Measurements from ENCODE around the gene EFCAB6.

The EFCAB6 gene

GRCh38 chr22:43642319-43643206 lies 169.5 kb downstream of the EFCAB6 start:
- no peak for TF ChIP-seq JUND (IDR thresholded peaks at IDR 0.05; ENCODE audit: low read depth)
- in situ Hi-C loops (cut with HindIII; ENCODE audit: low pct_unique_long_range_greater_than_20kb, low sequenced_read_pairs), result no loop called here
- no peak for DNase-seq (ENCODE audit: low read depth in 1 of 2, low spot score in 1 of 2)

GRCh38 chr22:43639228-43639948 lies 172.7 kb downstream of the EFCAB6 start:
- in situ Hi-C loops (cut with HindIII; ENCODE audit: low pct_unique_long_range_greater_than_20kb, low sequenced_read_pairs), result no loop called here
- TF ChIP-seq JUND (IDR thresholded peaks at IDR 0.05; ENCODE audit: low read depth), result no peak
- no peak for DNase-seq (ENCODE audit: low read depth in 1 of 2, low spot score in 1 of 2)

GRCh38 chr22:43637275-43638260 lies 174.5 kb downstream of the EFCAB6 start:
- TF ChIP-seq JUND (IDR thresholded peaks at IDR 0.05; ENCODE audit: low read depth), result no peak
- DNase-seq (ENCODE audit: low read depth in 1 of 2, low spot score in 1 of 2), result no peak
- in situ Hi-C loops (cut with HindIII; ENCODE audit: low pct_unique_long_range_greater_than_20kb, low sequenced_read_pairs), result no loop called here

GRCh38 chr22:43636086-43636485 lies 176.0 kb downstream of the EFCAB6 start:
- DNase-seq (ENCODE audit: low read depth in 1 of 2, low spot score in 1 of 2), result no peak
- in situ Hi-C loops (cut with HindIII; ENCODE audit: low pct_unique_long_range_greater_than_20kb, low sequenced_read_pairs), result no loop called here
- TF ChIP-seq JUND (IDR thresholded peaks at IDR 0.05; ENCODE audit: low read depth), result no peak

- no peak for DNase-seq (ENCODE audit: low read depth in 1 of 2, low spot score in 1 of 2)
- no peak for TF ChIP-seq JUND (IDR thresholded peaks at IDR 0.05; ENCODE audit: low read depth)
- in situ Hi-C loops (cut with HindIII; ENCODE audit: low pct_unique_long_range_greater_than_20kb, low sequenced_read_pairs), result no loop called here
These were observed 177.0 kb downstream of the EFCAB6 start for GRCh38 chr22:43635101-43635500.

- TF ChIP-seq JUND (IDR thresholded peaks at IDR 0.05; ENCODE audit: low read depth), result no peak
- no peak for DNase-seq (ENCODE audit: low read depth in 1 of 2, low spot score in 1 of 2)
- in situ Hi-C loops (cut with HindIII; ENCODE audit: low pct_unique_long_range_greater_than_20kb, low sequenced_read_pairs), result no loop called here
These were observed 177.8 kb downstream of the EFCAB6 start for GRCh38 chr22:43634316-43634715.

GRCh38 chr22:43633631-43634285 lies 178.3 kb downstream of the EFCAB6 start:
- no peak for DNase-seq (ENCODE audit: low read depth in 1 of 2, low spot score in 1 of 2)
- in situ Hi-C loops (cut with HindIII; ENCODE audit: low pct_unique_long_range_greater_than_20kb, low sequenced_read_pairs), result no loop called here
- TF ChIP-seq JUND (IDR thresholded peaks at IDR 0.05; ENCODE audit: low read depth), result no peak

GRCh38 chr22:43631846-43632245 lies 180.3 kb downstream of the EFCAB6 start:
- in situ Hi-C loops (cut with HindIII; ENCODE audit: low pct_unique_long_range_greater_than_20kb, low sequenced_read_pairs), result no loop called here
- no peak for DNase-seq (ENCODE audit: low read depth in 1 of 2, low spot score in 1 of 2)
- no peak for TF ChIP-seq JUND (IDR thresholded peaks at IDR 0.05; ENCODE audit: low read depth)

GRCh38 chr22:43631201-43631600 lies 180.9 kb downstream of the EFCAB6 start:
- TF ChIP-seq JUND (IDR thresholded peaks at IDR 0.05; ENCODE audit: low read depth), result no peak
- in situ Hi-C loops (cut with HindIII; ENCODE audit: low pct_unique_long_range_greater_than_20kb, low sequenced_read_pairs), result no loop called here
- no peak for DNase-seq (ENCODE audit: low read depth in 1 of 2, low spot score in 1 of 2)

GRCh38 chr22:43630451-43630850 lies 181.7 kb downstream of the EFCAB6 start:
- in situ Hi-C loops (cut with HindIII; ENCODE audit: low pct_unique_long_range_greater_than_20kb, low sequenced_read_pairs), result no loop called here
- no peak for TF ChIP-seq JUND (IDR thresholded peaks at IDR 0.05; ENCODE audit: low read depth)
- DNase-seq (ENCODE audit: low read depth in 1 of 2, low spot score in 1 of 2), result no peak

- in situ Hi-C loops (cut with HindIII; ENCODE audit: low pct_unique_long_range_greater_than_20kb, low sequenced_read_pairs), result no loop called here
These were observed 183.9 kb downstream of the EFCAB6 start for GRCh38 chr22:43628250-43628649.

More at GRCh38 chr22:43628250-43628649, 183.9 kb downstream of the EFCAB6 start:
- DNase-seq (ENCODE audit: low read depth in 1 of 2, low spot score in 1 of 2), result no peak
- TF ChIP-seq JUND (IDR thresholded peaks at IDR 0.05; ENCODE audit: low read depth), result no peak

All from T47D (cell line).